Measurements from ENCODE around the gene XKR8.

XKR8 gene

DNA sequence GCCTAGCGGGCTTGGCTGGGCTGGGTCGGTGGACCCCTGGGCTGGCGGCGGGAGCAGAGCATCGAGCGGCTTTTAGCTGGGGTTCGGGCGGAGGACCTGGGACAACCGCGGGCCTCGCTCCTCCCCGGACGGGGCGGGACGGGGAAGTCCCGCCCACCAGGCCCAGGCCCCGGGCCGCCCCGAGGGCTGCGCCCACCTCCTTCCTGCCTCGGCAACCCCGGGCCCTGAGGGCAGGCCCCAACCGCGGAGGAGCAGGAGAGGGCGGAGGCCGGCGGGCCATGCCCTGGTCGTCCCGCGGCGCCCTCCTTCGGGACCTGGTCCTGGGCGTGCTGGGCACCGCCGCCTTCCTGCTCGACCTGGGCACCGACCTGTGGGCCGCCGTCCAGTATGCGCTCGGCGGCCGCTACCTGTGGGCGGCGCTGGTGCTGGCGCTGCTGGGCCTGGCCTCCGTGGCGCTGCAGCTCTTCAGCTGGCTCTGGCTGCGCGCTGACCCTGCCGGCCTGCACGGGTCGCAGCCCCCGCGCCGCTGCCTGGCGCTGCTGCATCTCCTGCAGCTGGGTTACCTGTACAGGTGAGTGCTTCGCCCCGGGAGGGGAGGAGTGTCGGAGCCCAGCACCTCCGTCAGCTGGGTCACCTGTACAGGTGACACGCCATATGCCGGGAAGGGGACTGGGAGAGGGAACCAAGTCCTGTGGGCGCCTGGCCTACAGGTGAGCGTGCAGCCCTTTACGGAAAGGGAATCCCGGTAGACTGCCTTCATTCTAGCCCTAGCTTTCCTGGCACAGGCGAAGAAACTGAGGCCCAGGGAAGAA lies at the start of gene XKR8:
Gene XKR8 (plus strand): TSS at position 182 of the 812 bp plus-strand sequence. CDS start 97 bp downstream, at position 279.
- DNase-seq: peak; percentile 84 to 85

DNA sequence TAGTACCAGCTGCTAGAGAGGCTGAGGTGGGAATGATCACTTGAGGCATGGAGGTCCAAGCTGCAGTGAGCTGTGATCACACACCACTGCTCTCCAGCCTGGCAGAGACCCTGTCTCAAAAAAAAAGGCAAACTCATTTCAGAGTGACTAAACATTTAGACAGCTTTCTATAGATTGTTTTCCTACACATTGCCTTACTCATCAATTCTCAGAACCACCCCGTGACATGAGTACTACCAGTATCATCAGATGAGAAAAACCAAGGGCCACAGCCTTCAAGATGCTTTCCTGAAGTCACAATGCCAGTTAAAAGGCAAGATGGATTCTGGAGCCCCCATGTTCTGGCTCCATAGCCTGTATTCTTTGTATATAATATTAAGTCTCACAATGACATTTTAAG lies 47.3 kb upstream of the XKR8 start:
- DNase-seq: no peak

- no peak for DNase-seq
These were observed 44.6 kb upstream of the XKR8 start for GRCh38 chr1:27915082-27915575.

- no peak for DNase-seq
These were observed 37.5 kb upstream of the XKR8 start for GRCh38 chr1:27922272-27922671.

- DNase-seq: no peak
These were observed 31.4 kb upstream of the XKR8 start for GRCh38 chr1:27928216-27928954.

DNA sequence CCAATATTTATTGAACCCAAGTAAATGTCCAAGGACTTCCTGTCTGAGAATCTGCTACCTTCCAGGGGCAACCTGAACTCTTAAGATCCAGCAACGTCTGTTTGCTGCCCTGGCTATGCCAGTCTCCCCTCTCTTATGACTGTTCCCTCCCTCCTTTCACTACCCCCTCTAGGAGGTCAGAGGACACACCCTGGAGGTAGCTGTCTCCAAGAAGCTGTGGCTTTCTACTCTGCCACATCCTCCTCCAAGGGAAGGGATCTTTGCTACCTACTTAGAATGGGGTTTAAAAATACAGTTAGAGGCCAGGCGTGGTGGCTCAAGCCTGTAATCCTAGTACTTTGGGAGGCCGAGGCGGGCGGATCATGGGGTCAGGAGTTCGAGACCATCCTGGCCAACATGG lies 28.6 kb upstream of the XKR8 start:
- no peak for DNase-seq

- peak; percentile 59 to 61 for DNase-seq
These were observed 28.0 kb upstream of the XKR8 start for GRCh38 chr1:27931759-27932158.

GRCh38 chr1:27934818-27935549 lies 24.8 kb upstream of the XKR8 start, which contains the start of gene SMPDL3B:
TSS of gene SMPDL3B (plus strand) at chr1:27935000. CDS start at chr1:27935184, 184 bp downstream.
- DNase-seq: no peak

DNA sequence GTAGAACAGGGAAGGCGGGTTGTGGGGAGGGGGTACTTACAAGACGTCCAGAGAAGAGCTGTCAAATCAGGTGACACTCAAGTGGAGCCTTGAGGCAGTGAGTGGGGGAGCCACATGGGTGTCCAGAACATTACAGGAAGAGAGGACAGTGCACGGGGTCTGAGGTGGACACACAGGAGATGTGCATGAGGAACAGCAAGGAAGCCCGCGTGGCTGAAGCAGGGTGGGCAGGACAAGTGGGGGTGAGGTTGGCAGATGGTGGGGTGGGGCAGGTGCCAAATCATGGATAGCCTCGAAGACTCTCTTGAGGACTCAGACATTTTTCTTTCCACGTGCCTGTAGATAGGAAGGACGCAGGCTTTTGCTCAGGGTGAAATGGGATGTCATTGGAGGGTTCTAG lies 24.1 kb upstream of the XKR8 start:
- no peak for DNase-seq

GRCh38 chr1:27936370-27936769 lies 23.4 kb upstream of the XKR8 start:
- no peak for DNase-seq

GRCh38 chr1:27937524-27937836 lies 22.3 kb upstream of the XKR8 start:
- DNase-seq: no peak

GRCh38 chr1:27938488-27938887 lies 21.3 kb upstream of the XKR8 start:
- no peak for DNase-seq

- peak; percentile 44 to 87 for DNase-seq
These were observed 19.5 kb upstream of the XKR8 start for GRCh38 chr1:27940297-27940696.

GRCh38 chr1:27940870-27941560 lies 18.8 kb upstream of the XKR8 start:
- DNase-seq: no peak

DNA sequence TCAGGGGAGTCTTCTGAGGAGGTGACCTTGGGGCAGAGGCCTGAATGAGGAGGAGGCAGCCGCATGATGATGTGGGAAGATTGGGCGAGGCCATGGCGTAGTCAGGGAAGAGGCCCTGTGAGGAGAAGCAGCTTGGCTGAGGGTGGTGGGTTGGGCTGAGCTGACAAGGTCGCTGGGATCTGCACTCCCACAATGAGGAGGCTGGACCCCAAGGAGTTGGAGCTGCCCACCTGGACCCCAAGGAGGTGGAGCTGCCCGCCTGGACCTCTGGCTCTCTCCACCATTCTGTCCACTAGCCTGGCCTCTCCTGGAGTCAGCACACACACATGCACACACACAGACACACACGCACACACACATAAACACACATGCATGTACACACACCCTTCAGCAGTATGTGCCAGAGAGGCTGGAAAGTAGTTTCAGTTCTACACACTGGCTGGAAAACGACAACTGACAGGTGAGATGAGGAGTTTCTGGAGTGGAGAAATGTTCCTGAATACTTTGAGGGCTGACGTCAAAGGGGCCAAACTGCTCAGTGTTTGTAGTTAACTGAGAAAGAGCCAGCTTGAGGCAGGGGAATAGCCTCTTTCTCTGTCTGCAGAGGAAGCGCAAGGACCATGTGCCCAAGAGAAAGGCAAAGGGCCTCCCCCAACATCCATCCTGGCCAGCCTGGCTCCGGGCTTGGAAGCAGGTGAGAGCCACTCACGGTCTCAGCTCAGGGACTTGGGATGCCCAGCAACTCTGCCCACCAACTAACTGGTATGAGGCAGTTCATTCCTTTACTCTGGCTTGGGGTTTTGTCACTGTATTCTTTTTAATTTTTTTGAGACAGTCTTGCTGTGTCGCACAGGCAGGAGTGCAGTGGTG lies 17.9 kb upstream of the XKR8 start:
- DNase-seq: no peak

DNA sequence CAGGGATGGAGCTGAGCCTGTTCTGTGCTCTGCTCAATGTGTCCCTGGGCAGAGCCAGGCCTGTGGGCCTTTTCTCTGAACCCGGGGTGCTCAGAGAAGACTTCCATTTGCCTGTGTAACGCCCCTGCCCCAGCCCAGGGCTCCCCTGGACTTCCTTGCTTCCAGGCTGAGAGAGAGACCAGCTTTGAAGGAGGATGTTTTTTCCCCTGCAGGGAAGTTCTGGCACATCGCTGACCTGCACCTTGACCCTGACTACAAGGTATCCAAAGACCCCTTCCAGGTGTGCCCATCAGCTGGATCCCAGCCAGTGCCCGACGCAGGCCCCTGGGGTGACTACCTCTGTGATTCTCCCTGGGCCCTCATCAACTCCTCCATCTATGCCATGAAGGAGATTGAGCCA lies 14.8 kb upstream of the XKR8 start:
- DNase-seq: no peak

GRCh38 chr1:27949027-27949426 lies 10.7 kb upstream of the XKR8 start:
- DNase-seq: no peak

- DNase-seq: no peak
These were observed 8.4 kb upstream of the XKR8 start for GRCh38 chr1:27951396-27951795.

DNA sequence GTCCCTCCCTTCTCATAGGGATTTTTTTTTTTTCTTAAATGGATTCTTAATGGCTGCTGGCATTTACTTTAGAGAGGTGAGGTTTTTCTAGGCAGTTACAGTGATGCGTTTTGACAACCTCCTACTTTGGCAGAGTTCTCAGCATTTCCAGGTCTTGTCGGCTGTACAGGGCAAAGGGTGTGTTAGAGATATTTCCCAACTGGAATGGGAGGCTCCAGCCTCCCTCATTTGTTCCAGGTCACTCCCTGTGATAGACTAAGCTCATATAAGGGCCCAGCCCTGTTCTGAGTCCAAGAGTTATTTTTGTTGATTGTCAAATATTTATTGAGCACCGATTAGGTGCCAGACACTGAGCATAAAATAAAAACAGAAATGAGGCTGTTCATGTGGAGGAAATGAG lies 7.6 kb upstream of the XKR8 start:
- no peak for DNase-seq

- DNase-seq: no peak
These were observed 5.6 kb upstream of the XKR8 start for GRCh38 chr1:27954186-27954585.

DNA sequence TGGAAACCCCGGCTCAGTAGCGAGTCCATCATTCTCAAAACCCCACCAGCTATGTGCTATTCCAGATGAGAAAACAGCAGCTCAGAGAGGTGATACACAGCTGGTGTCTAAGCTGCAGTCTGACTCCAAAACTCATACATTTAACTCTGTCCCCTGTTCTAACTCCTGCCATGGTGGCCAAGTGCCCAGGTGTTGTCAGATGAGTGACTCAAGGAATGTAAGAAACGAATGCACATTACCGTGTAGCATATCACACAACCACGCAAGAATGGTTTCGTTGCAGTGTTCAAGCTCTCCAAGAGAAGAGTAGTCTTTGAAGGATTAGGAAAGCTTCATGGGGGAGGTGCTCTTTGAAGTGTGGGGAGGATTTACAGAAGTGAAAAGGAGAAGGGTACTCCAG lies 4.7 kb upstream of the XKR8 start:
- no peak for DNase-seq

DNA sequence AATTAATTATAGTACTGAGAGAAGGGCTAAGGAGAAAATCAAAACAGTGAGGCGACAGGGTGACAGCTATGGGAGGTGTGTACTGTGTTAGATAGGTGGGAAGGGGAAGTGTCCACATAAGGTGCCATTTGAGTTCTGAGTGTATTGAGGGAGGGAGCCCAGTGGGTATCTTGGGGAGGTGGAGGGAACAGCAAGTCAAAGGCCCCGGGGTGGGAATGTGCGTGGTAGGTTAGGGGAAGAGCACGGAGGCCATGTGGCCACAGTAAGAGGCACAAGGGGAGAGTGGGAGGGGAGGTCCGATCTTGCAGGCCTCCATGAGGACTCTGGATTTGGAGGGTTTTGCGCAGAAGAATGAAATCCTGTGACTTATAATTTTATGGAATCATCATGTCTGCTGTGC lies 3.0 kb upstream of the XKR8 start:
- no peak for DNase-seq
